Glomerular endothelial cell (primary cell): ENCODE results near the gene PMP22. TPM values are rescaled to one million over a fixed set of nuclear protein-coding genes. Genes with fewer than 3 reads are reported as not detected.
"Not testable (repeated sequence)": the region's sequence is repeated elsewhere in the genome, so short reads cannot be mapped to it uniquely, and the experiment has no call there.

Experiments used
- DNase-seq: peaks from one replicate; pipeline ENCODE4 v3.0.0-alpha.2; 2011; ENCODE audit warnings: low read depth, low spot score; ENCODE audit errors: extremely low read depth
- total RNA-seq: library from RNA; depleted of rRNA; stranded (reverse); fragments of >200 nt; gene quantifications from 2 replicates; pipeline ENCODE4 v1.2.3, GENCODE V29; 2015

Gene PMP22
- total RNA-seq, 1 donor from 2014 or later, result 267 TPM

GRCh38 chr17:15257258-15257788 lies 7.8 kb downstream of the PMP22 start:
- no peak for DNase-seq

GRCh38 chr17:15256689-15257088 lies 8.4 kb downstream of the PMP22 start:
- no peak for DNase-seq

- no peak for DNase-seq
These were observed 9.2 kb downstream of the PMP22 start for GRCh38 chr17:15255713-15256454.

- no peak for DNase-seq
These were observed 14.8 kb downstream of the PMP22 start for GRCh38 chr17:15250135-15250860.

GRCh38 chr17:15249487-15249886 lies 15.6 kb downstream of the PMP22 start:
- DNase-seq, result no peak

- no peak for DNase-seq
These were observed 17.1 kb downstream of the PMP22 start for GRCh38 chr17:15247891-15248529.

- no peak for DNase-seq
These were observed 20.1 kb downstream of the PMP22 start for GRCh38 chr17:15245054-15245453.

- no peak for DNase-seq
These were observed 24.5 kb downstream of the PMP22 start for GRCh38 chr17:15240644-15241043.

- no peak for DNase-seq
These were observed 25.6 kb downstream of the PMP22 start for GRCh38 chr17:15239491-15239890.

- no peak for DNase-seq
These were observed 26.3 kb downstream of the PMP22 start for GRCh38 chr17:15238676-15239422.

GRCh38 chr17:15238057-15238456 lies 27.1 kb downstream of the PMP22 start:
- DNase-seq, result no peak

- no peak for DNase-seq
These were observed 28.1 kb downstream of the PMP22 start for GRCh38 chr17:15237106-15237425.

- no peak for DNase-seq
These were observed 28.6 kb downstream of the PMP22 start for GRCh38 chr17:15236281-15237105.

- no peak for DNase-seq
These were observed 31.2 kb downstream of the PMP22 start for GRCh38 chr17:15233971-15234370.

- DNase-seq, result no peak
These were observed 31.9 kb downstream of the PMP22 start for GRCh38 chr17:15233022-15233805.

- DNase-seq, result no peak
These were observed 32.6 kb downstream of the PMP22 start for GRCh38 chr17:15232517-15232915.

GRCh38 chr17:15231851-15232516 lies 33.1 kb downstream of the PMP22 start:
- DNase-seq, result no peak

- DNase-seq, result no peak
These were observed 34.3 kb downstream of the PMP22 start for GRCh38 chr17:15230866-15231265.

GRCh38 chr17:15221827-15222226 lies 43.3 kb downstream of the PMP22 start:
- DNase-seq, result not testable (repeated sequence)
